ENCODE measurements around the gene ANKRD34A.

The ANKRD34A gene

GRCh38 chr1:145961425-145962156 is 2.8 kb downstream of the ANKRD34A start:
- Histone ChIP-seq H4K20me1 (ENCODE audit: insufficient read depth, low read length) (no peaks in the 10 kb centered on the region; the same call in 1 of the 2 replicates), H3K4me2 (ENCODE audit: insufficient read depth, low read length) (peak overlapping the region; percentile 98), H3K9me3 (ENCODE audit: insufficient read depth, low read length, severe bottlenecking) (no peaks in the 10 kb centered on the region), H3K36me3 (ENCODE audit: insufficient read depth, low read length) (no peaks in the 10 kb centered on the region; the same call in 1 of the 2 replicates), H2AFZ (ENCODE audit: low read depth, low read length) (peak overlapping the region; percentile 85), H3K9ac (ENCODE audit: low read depth, low read length) (peak overlapping the region; percentile 63), H3K4me1 (ENCODE audit: insufficient read depth, low read length) (peaks cover 79% of the 10 kb centered on the region), H3K4me3 (ENCODE audit: low read depth in 1 of 2, low read length in 2 of 2) (peak overlapping the region; percentile 41 to 80; a peak in 3 of 4 replicates), H3K79me2 (ENCODE audit: insufficient read depth, low read length) (peaks cover 15% of the 10 kb centered on the region), H3K27me3 (ENCODE audit: insufficient read depth, low read length, poor library complexity) (peaks cover 26% of the 10 kb centered on the region), H3K27ac (ENCODE audit: low read length) (no peak overlapping the region)
- DNase-seq (peak; percentile 33), ATAC-seq (ENCODE audit: insufficient read depth, low read depth) (no peak)
- TF ChIP-seq EZH2 (IDR thresholded peaks at IDR 0.05; ENCODE audit: borderline replicate concordance, low read depth, low read length, severe bottlenecking) (peak; percentile 75), CTCF (IDR thresholded peaks at IDR 0.05; ENCODE audit: borderline replicate concordance, extremely low read depth, low read length, poor library complexity, severe bottlenecking) (no peak)

- H3K4me1 ChIP-seq (ENCODE audit: insufficient read depth, low read length): peaks cover 84% of the 10 kb centered on the region
- DNase-seq: no peak
Measured at GRCh38 chr1:145961109-145961424, 3.3 kb downstream of the ANKRD34A start.

GRCh38 chr1:145960468-145961108 is 3.8 kb downstream of the ANKRD34A start:
- peaks cover 87% of the 10 kb centered on the region for H3K4me1 ChIP-seq (ENCODE audit: insufficient read depth, low read length)
- peak overlapping the region; percentile 66 for H3K27ac ChIP-seq (ENCODE audit: low read length)
- TF ChIP-seq CTCF (IDR thresholded peaks at IDR 0.05; ENCODE audit: borderline replicate concordance, extremely low read depth, low read length, poor library complexity, severe bottlenecking): peak; percentile 15
- no peak for TF ChIP-seq EZH2 (IDR thresholded peaks at IDR 0.05; ENCODE audit: borderline replicate concordance, low read depth, low read length, severe bottlenecking)
- no peaks in the 10 kb centered on the region for H3K9me3 ChIP-seq (ENCODE audit: insufficient read depth, low read length, severe bottlenecking)
- peak overlapping the region; percentile 63 for H3K9ac ChIP-seq (ENCODE audit: low read depth, low read length)
- peak overlapping the region; percentile 98 for H3K4me2 ChIP-seq (ENCODE audit: insufficient read depth, low read length)
- H4K20me1 ChIP-seq (ENCODE audit: insufficient read depth, low read length): no peaks in the 10 kb centered on the region; the same call in 1 of the 2 replicates
- H2AFZ ChIP-seq (ENCODE audit: low read depth, low read length): peak overlapping the region; percentile 85
- peaks cover 25% of the 10 kb centered on the region for H3K79me2 ChIP-seq (ENCODE audit: insufficient read depth, low read length)
- no peaks in the 10 kb centered on the region; the same call in 1 of the 2 replicates for H3K36me3 ChIP-seq (ENCODE audit: insufficient read depth, low read length)
- ATAC-seq (ENCODE audit: insufficient read depth, low read depth): peak; percentile 48
- DNase-seq: peak; percentile 81
- H3K27me3 ChIP-seq (ENCODE audit: insufficient read depth, low read length, poor library complexity): peaks cover 26% of the 10 kb centered on the region
- peak overlapping the region; percentile 41 to 80 for H3K4me3 ChIP-seq (ENCODE audit: low read depth in 1 of 2, low read length in 2 of 2)

More at GRCh38 chr1:145961109-145961424, 3.3 kb downstream of the ANKRD34A start:
- H3K9ac ChIP-seq (ENCODE audit: low read depth, low read length): peak overlapping the region; percentile 63
- H3K36me3 ChIP-seq (ENCODE audit: insufficient read depth, low read length): no peaks in the 10 kb centered on the region; the same call in 1 of the 2 replicates
- peak overlapping the region; percentile 41 to 80; a peak in 3 of 4 replicates for H3K4me3 ChIP-seq (ENCODE audit: low read depth in 1 of 2, low read length in 2 of 2)
- no peaks in the 10 kb centered on the region for H3K9me3 ChIP-seq (ENCODE audit: insufficient read depth, low read length, severe bottlenecking)
- H2AFZ ChIP-seq (ENCODE audit: low read depth, low read length): peak overlapping the region; percentile 85
- TF ChIP-seq CTCF (IDR thresholded peaks at IDR 0.05; ENCODE audit: borderline replicate concordance, extremely low read depth, low read length, poor library complexity, severe bottlenecking): no peak
- H3K27me3 ChIP-seq (ENCODE audit: insufficient read depth, low read length, poor library complexity): peaks cover 26% of the 10 kb centered on the region
- peak overlapping the region; percentile 66; the same call in 1 of the 2 replicates for H3K27ac ChIP-seq (ENCODE audit: low read length)
- peak overlapping the region; percentile 98 for H3K4me2 ChIP-seq (ENCODE audit: insufficient read depth, low read length)
- peaks cover 20% of the 10 kb centered on the region for H3K79me2 ChIP-seq (ENCODE audit: insufficient read depth, low read length)
- no peaks in the 10 kb centered on the region; the same call in 1 of the 2 replicates for H4K20me1 ChIP-seq (ENCODE audit: insufficient read depth, low read length)
- ATAC-seq (ENCODE audit: insufficient read depth, low read depth): no peak
